Lower leg skin (tissue), 4 donors: ENCODE data around the gene TMC1. TPM values are rescaled to one million over a fixed set of nuclear protein-coding genes. Genes with fewer than 3 reads are reported as not detected.
"Not testable (repeated sequence)": the region's sequence is repeated elsewhere in the genome, so short reads cannot be mapped to it uniquely, and the experiment has no call there.

Experiments
- DNase-seq, 2 donors: peaks; one replicate each; pipeline ENCODE4 v3.0.0-alpha.2; 2019; ENCODE audit warnings: low spot score in 2 of 2
- H3K4me3 ChIP-seq: fragments of 200-600 bp; sonication (generic); 2 replicates; pipeline ENCODE4 v1.5.1; 2017; ENCODE audit warnings: mild to moderate bottlenecking, low read depth; ENCODE audit not compliant: poor library complexity, severe bottlenecking
- CTCF ChIP-seq, 3 donors: fragments of 450-650 bp; IDR thresholded peaks; one replicate each; pipeline ENCODE4 v1.5.1; 2016; ENCODE audit warnings: antibody characterized with exemption in 3 of 3, mild to moderate bottlenecking in 3 of 3, moderate library complexity in 2 of 3
- POLR2A ChIP-seq, 2 donors: fragments of 450-650 bp; IDR thresholded peaks; one replicate each; pipeline ENCODE4 v1.6.1; 2016 to 2017; ENCODE audit warnings: antibody characterized with exemption in 2 of 2, mild to moderate bottlenecking in 1 of 2, moderate library complexity in 1 of 2
- WGBS, 2 donors: methylation state at CpG; one replicate each; pipeline ENCODE4 v1.1.5; 2018; 5-methylcytosine and 5-hydroxymethylcytosine counted together
- intact Hi-C: fragments of 100-400 bp; cut with DNase I; formaldehyde crosslinking; loops from one replicate; pipeline ENCODE4 v1.15.0; 2023; ENCODE audit warnings: low total_unique reads
- total RNA-seq, 4 donors: library from RNA; depleted of rRNA; stranded (reverse); fragments of >200 nt; gene quantifications; one replicate each; pipeline ENCODE4 v1.1.0, GENCODE V29; 2016

The TMC1 gene
- total RNA-seq, 4 donors from 2014 or later, result 0.13 to 0.46 TPM; not detected in 2

GRCh38 chr9:72478966-72479365, 42.4 kb upstream of the TMC1 start:
- TF ChIP-seq POLR2A (IDR thresholded peaks at IDR 0.05) (no peak), CTCF (IDR thresholded peaks at IDR 0.05) (no peak)
- no peak overlapping the region for H3K4me3 ChIP-seq
- intact Hi-C loops, result no loop called here
- no peak for DNase-seq
- 57 to 76% methylated on average over 1 of the region's 1 CpG for WGBS, 2 donors

GRCh38 chr9:72480261-72480660, 41.1 kb upstream of the TMC1 start:
- WGBS, 2 donors, result 95 to 96% methylated on average over 15 to 25 of the region's 25 CpGs
- intact Hi-C loops, DNase-seq, H3K4me3 ChIP-seq: not testable (repeated sequence)

DNA sequence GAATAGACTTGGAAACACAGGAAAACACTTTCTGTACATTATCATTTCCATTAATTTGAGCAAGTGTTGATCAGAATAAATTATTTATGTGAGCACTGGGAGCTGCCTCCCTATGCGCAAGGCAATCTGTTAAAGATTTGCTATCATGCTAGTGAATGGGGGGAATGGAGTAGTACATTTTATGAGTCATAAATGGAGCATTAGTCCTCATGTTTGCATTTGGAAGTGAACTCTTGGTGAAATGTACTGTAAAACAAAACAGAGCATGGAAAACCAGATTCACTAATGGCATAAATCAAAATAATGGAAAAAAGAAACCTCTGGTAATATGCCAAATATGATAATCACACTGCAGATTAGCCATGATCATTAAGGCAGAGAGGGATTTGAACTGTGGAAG, 40.5 kb upstream of the TMC1 start:
- H3K4me3 ChIP-seq, result no peak overlapping the region
- no peak for DNase-seq
- WGBS, 2 donors, result 78 to 79% methylated on average over 1 of the region's 1 CpG
- no peak for TF ChIP-seq CTCF (IDR thresholded peaks at IDR 0.05)
- TF ChIP-seq POLR2A (IDR thresholded peaks at IDR 0.05), result no peak
- intact Hi-C loops, result no loop called here

GRCh38 chr9:72485821-72486593, 35.4 kb upstream of the TMC1 start:
- TF ChIP-seq POLR2A (IDR thresholded peaks at IDR 0.05) (no peak), CTCF (IDR thresholded peaks at IDR 0.05) (no peak)
- no peak overlapping the region for H3K4me3 ChIP-seq
- 72% methylated on average over 3 of the region's 3 CpGs for WGBS, 2 donors
- no peak for DNase-seq
- intact Hi-C loops, result no loop called here

DNA sequence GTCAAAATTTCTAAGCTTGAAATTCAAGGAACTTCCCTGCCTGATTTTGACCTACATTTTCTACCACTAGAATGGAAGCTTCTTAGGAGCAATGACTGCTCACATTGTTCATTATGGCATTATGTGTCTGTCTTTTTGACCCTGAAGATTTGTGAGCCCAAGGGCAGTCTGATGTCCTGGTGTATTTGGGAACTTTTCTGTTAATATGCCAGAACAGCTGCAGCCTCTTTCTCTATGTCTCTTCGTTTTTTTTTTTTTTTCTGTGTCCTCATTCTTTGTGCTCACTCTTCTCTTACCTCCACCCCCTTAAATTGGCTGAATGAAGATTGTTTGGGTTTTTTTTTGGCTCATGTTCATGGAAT, 34.8 kb upstream of the TMC1 start:
- TF ChIP-seq CTCF (IDR thresholded peaks at IDR 0.05) (no peak), POLR2A (IDR thresholded peaks at IDR 0.05) (no peak)
- intact Hi-C loops, result no loop called here
- H3K4me3 ChIP-seq, result no peak overlapping the region
- WGBS, 2 donors, result 37 to 61% methylated on average over 1 of the region's 1 CpG
- no peak for DNase-seq

DNA sequence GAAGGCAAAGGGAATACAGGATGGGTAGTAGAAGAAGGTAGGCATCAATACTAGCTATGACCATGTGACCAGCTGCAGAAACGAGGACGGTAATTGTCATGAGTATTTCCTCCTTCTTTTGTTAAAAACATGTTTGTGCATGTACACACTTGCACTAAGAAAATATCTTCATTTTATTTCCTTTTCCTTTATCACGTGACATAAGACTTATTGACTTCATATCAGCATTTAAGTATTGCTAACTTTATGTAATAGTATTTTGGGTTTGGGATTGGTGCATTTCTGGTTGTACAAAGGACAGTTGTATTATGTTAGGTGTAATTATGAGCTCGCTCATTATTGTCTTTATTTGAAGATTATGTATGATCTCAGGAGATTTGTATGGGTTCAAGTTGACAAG, 33.7 kb upstream of the TMC1 start:
- 65 to 70% methylated on average over 4 of the region's 4 CpGs for WGBS, 2 donors
- intact Hi-C loops, H3K4me3 ChIP-seq, DNase-seq: not testable (repeated sequence)

DNA sequence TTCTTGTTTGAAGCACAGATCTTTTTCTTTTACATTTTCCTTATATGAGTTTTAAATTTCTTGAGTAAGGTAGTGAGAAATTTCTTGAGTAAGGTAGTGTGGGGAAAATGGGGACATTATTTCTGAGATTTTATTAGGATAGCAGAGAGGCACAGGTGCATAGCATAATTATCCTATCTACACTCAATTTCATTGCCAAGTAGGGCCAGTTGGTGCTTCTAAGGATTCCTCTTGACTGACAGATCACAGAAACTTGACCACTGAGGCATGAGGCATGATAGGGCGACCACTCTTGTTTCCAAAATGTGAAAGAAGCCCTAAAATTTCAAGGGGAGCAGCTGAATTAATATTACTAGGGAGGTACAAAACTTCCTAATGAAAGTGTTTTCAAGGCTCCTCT, 31.4 kb upstream of the TMC1 start:
- intact Hi-C loops, result no loop called here
- WGBS, 2 donors, result 95 to 96% methylated on average over 1 of the region's 1 CpG

More for the DNA sequence above, 31.4 kb upstream of the TMC1 start:
- no peak for DNase-seq
- TF ChIP-seq CTCF (IDR thresholded peaks at IDR 0.05) (no peak), POLR2A (IDR thresholded peaks at IDR 0.05) (no peak)
- H3K4me3 ChIP-seq, result no peak overlapping the region
